Esophagus squamous epithelium (tissue), 4 donors: ENCODE results near the gene NKX2-1.

Experiments
- POLR2A ChIP-seq, 4 donors: fragments of 450-650 bp; IDR thresholded peaks; one replicate each; pipeline ENCODE4 v1.6.1; 2017; ENCODE audit warnings: antibody characterized with exemption in 4 of 4, mild to moderate bottlenecking in 4 of 4, moderate library complexity in 3 of 4
- TF ChIP-seq, protein P1 (sequence below), 6 experiments: fragments of 450-650 bp in 4 of 6; fragments of 200-600 bp in 2 of 6; sonication (generic) in 2 of 6; IDR thresholded peaks; one replicate each; pipeline ENCODE4 v1.5.1; 2016 to 2019; ENCODE audit warnings: antibody characterized with exemption in 6 of 6, mild to moderate bottlenecking in 4 of 6, moderate library complexity in 4 of 6

DNA sequence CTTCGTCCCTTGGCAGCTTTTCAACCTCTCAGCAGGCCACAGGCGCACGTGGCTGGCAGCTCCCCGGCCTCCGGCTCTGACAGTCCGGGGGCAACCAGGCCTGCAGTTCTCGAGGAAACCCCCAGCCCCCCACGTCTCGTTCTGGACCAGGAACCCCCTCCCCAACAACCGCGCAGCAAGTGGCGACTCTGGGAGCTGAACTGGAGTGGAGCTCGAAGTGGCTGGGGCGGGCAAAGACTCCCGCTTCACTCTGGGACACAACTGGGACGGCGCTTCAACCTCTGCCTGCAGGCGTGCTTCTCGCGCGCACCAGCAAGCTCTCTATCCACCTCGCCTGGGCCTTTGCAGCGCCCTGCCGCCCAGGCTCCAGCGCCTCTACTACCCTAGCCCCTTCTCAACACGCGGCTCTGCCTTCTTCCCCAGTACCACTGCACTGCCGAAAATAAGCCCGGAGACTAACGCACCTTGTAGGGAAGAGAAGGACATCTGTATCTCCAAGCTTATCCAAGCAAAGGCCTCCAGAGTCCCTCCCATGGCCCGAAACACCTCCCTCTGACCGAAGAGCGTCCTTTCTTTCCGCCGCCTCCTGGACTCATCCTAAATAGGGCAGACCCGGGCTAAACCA, 2.4 kb upstream of the NKX2-1 start:
- no peak for TF ChIP-seq POLR2A (IDR thresholded peaks at IDR 0.05)
- TF ChIP-seq, protein P1, sequence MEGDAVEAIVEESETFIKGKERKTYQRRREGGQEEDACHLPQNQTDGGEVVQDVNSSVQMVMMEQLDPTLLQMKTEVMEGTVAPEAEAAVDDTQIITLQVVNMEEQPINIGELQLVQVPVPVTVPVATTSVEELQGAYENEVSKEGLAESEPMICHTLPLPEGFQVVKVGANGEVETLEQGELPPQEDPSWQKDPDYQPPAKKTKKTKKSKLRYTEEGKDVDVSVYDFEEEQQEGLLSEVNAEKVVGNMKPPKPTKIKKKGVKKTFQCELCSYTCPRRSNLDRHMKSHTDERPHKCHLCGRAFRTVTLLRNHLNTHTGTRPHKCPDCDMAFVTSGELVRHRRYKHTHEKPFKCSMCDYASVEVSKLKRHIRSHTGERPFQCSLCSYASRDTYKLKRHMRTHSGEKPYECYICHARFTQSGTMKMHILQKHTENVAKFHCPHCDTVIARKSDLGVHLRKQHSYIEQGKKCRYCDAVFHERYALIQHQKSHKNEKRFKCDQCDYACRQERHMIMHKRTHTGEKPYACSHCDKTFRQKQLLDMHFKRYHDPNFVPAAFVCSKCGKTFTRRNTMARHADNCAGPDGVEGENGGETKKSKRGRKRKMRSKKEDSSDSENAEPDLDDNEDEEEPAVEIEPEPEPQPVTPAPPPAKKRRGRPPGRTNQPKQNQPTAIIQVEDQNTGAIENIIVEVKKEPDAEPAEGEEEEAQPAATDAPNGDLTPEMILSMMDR (IDR thresholded peaks at IDR 0.05): no peak
